ENCODE data around the gene DPP10.

The DPP10 gene

GRCh38 chr2:115199966-115200365, 757.5 kb downstream of the DPP10 start:
- CTCF ChIA-PET, result no interaction called here
- no peaks in the 10 kb centered on the region for H3K27me3 Mint-ChIP-seq
- H3K4me3 Mint-ChIP-seq, result no peak overlapping the region
- H3K36me3 Mint-ChIP-seq, result no peaks in the 10 kb centered on the region
- no peak overlapping the region for H3K27ac Mint-ChIP-seq
- H3K9me3 Mint-ChIP-seq, result peaks cover 4% of the 10 kb centered on the region
- H3K4me1 Mint-ChIP-seq, result no peaks in the 10 kb centered on the region
- no peak for DNase-seq

GRCh38 chr2:115201386-115201785, 758.9 kb downstream of the DPP10 start:
- DNase-seq, result no peak
- CTCF ChIA-PET, result no interaction called here
- H3K27ac Mint-ChIP-seq, result no peak overlapping the region
- no peaks in the 10 kb centered on the region for H3K27me3 Mint-ChIP-seq
- no peaks in the 10 kb centered on the region for H3K36me3 Mint-ChIP-seq
- peaks cover 5% of the 10 kb centered on the region for H3K9me3 Mint-ChIP-seq
- H3K4me1 Mint-ChIP-seq, result no peaks in the 10 kb centered on the region
- no peak overlapping the region for H3K4me3 Mint-ChIP-seq

- Mint-ChIP-seq H3K4me1 (no peaks in the 10 kb centered on the region), H3K36me3 (no peaks in the 10 kb centered on the region), H3K9me3 (peaks cover 2% of the 10 kb centered on the region), H3K27me3 (no peaks in the 10 kb centered on the region), H3K4me3 (no peak overlapping the region), H3K27ac (no peak overlapping the region)
- no peak for DNase-seq
- CTCF ChIA-PET, result no interaction called here
These were observed 766.2 kb downstream of the DPP10 start for GRCh38 chr2:115208493-115209164.

- no peaks in the 10 kb centered on the region for H3K4me1 Mint-ChIP-seq
- H3K36me3 Mint-ChIP-seq, result no peaks in the 10 kb centered on the region
- H3K27me3 Mint-ChIP-seq, result no peaks in the 10 kb centered on the region
- CTCF ChIA-PET, result no interaction called here
- no peak overlapping the region for H3K4me3 Mint-ChIP-seq
- H3K27ac Mint-ChIP-seq, result no peak overlapping the region
- no peak for DNase-seq
- peaks cover 2% of the 10 kb centered on the region for H3K9me3 Mint-ChIP-seq
These were observed 771.6 kb downstream of the DPP10 start for GRCh38 chr2:115214050-115214449.

GRCh38 chr2:115219296-115219695, 776.9 kb downstream of the DPP10 start:
- H3K27me3 Mint-ChIP-seq, result no peaks in the 10 kb centered on the region
- H3K9me3 Mint-ChIP-seq, result peaks cover 9% of the 10 kb centered on the region
- no peaks in the 10 kb centered on the region for H3K36me3 Mint-ChIP-seq
- H3K4me1 Mint-ChIP-seq, result no peaks in the 10 kb centered on the region
- no peak overlapping the region for H3K27ac Mint-ChIP-seq
- no peak overlapping the region for H3K4me3 Mint-ChIP-seq
- no peak for DNase-seq
- CTCF ChIA-PET, result no interaction called here

- CTCF ChIA-PET, result interaction anchor here (0.7 kb wide), 1 partner anchor 759 kb away, joined by 3 read pairs; no protein-coding TSS in a partner anchor
- Mint-ChIP-seq H3K4me3 (no peak overlapping the region), H3K27me3 (no peaks in the 10 kb centered on the region), H3K4me1 (no peaks in the 10 kb centered on the region), H3K27ac (no peak overlapping the region), H3K9me3 (peaks cover 5% of the 10 kb centered on the region), H3K36me3 (no peaks in the 10 kb centered on the region)
- no peak for DNase-seq
These were observed 791.7 kb downstream of the DPP10 start for GRCh38 chr2:115234186-115234585.

GRCh38 chr2:115234737-115235136, 792.3 kb downstream of the DPP10 start:
- Mint-ChIP-seq H3K4me1 (no peaks in the 10 kb centered on the region), H3K4me3 (no peak overlapping the region), H3K27me3 (no peaks in the 10 kb centered on the region), H3K36me3 (no peaks in the 10 kb centered on the region), H3K9me3 (peaks cover 8% of the 10 kb centered on the region), H3K27ac (no peak overlapping the region)
- DNase-seq, result no peak
- CTCF ChIA-PET, result interaction anchor here (0.7 kb wide), 1 partner anchor 760 kb away, joined by 3 read pairs; no protein-coding TSS in a partner anchor

- CTCF ChIA-PET, result no interaction called here
- no peak for DNase-seq
- Mint-ChIP-seq H3K4me3 (no peak overlapping the region), H3K4me1 (no peaks in the 10 kb centered on the region), H3K36me3 (no peaks in the 10 kb centered on the region), H3K9me3 (peaks cover 7% of the 10 kb centered on the region), H3K27ac (no peak overlapping the region), H3K27me3 (no peaks in the 10 kb centered on the region)
These were observed 805.6 kb downstream of the DPP10 start for GRCh38 chr2:115248066-115248465.

GRCh38 chr2:115277366-115277765, 834.9 kb downstream of the DPP10 start:
- CTCF ChIA-PET, result no interaction called here
- no peaks in the 10 kb centered on the region for H3K36me3 Mint-ChIP-seq
- H3K27ac Mint-ChIP-seq, result no peak overlapping the region
- no peaks in the 10 kb centered on the region for H3K4me1 Mint-ChIP-seq
- no peaks in the 10 kb centered on the region for H3K9me3 Mint-ChIP-seq
- no peaks in the 10 kb centered on the region for H3K27me3 Mint-ChIP-seq
- no peak overlapping the region for H3K4me3 Mint-ChIP-seq
- no peak for DNase-seq

GRCh38 chr2:115285416-115285815, 843.0 kb downstream of the DPP10 start:
- H3K27me3 Mint-ChIP-seq, result no peaks in the 10 kb centered on the region
- H3K4me3 Mint-ChIP-seq, result no peak overlapping the region
- DNase-seq, result no peak
- H3K9me3 Mint-ChIP-seq, result peaks cover 8% of the 10 kb centered on the region
- H3K4me1 Mint-ChIP-seq, result no peaks in the 10 kb centered on the region
- H3K27ac Mint-ChIP-seq, result no peak overlapping the region
- no peaks in the 10 kb centered on the region for H3K36me3 Mint-ChIP-seq
- CTCF ChIA-PET, result no interaction called here

GRCh38 chr2:115290478-115290877, 848.0 kb downstream of the DPP10 start:
- H3K27ac Mint-ChIP-seq, result no peak overlapping the region
- no peaks in the 10 kb centered on the region for H3K27me3 Mint-ChIP-seq
- peaks cover 8% of the 10 kb centered on the region for H3K9me3 Mint-ChIP-seq
- DNase-seq, result no peak
- H3K4me3 Mint-ChIP-seq, result no peak overlapping the region
- CTCF ChIA-PET, result no interaction called here
- no peaks in the 10 kb centered on the region for H3K36me3 Mint-ChIP-seq
- no peaks in the 10 kb centered on the region for H3K4me1 Mint-ChIP-seq

- Mint-ChIP-seq H3K36me3 (no peaks in the 10 kb centered on the region), H3K27me3 (no peaks in the 10 kb centered on the region), H3K9me3 (peaks cover 9% of the 10 kb centered on the region), H3K27ac (no peak overlapping the region), H3K4me3 (no peak overlapping the region), H3K4me1 (no peaks in the 10 kb centered on the region)
- no peak for DNase-seq
- CTCF ChIA-PET, result no interaction called here
These were observed 850.3 kb downstream of the DPP10 start for GRCh38 chr2:115292742-115293141.

- Mint-ChIP-seq H3K9me3 (peaks cover 6% of the 10 kb centered on the region), H3K27ac (no peak overlapping the region), H3K27me3 (no peaks in the 10 kb centered on the region), H3K36me3 (no peaks in the 10 kb centered on the region), H3K4me1 (no peaks in the 10 kb centered on the region), H3K4me3 (no peak overlapping the region)
- DNase-seq, result no peak
- CTCF ChIA-PET, result no interaction called here
These were observed 852.6 kb downstream of the DPP10 start for GRCh38 chr2:115294999-115295398.

GRCh38 chr2:115297056-115297455, 854.6 kb downstream of the DPP10 start:
- DNase-seq, result no peak
- Mint-ChIP-seq H3K27me3 (no peaks in the 10 kb centered on the region), H3K4me1 (no peaks in the 10 kb centered on the region), H3K4me3 (no peak overlapping the region), H3K9me3 (peaks cover 13% of the 10 kb centered on the region), H3K36me3 (no peaks in the 10 kb centered on the region), H3K27ac (no peak overlapping the region)
- CTCF ChIA-PET, result no interaction called here

- Mint-ChIP-seq H3K4me3 (no peak overlapping the region), H3K27me3 (no peaks in the 10 kb centered on the region), H3K27ac (no peak overlapping the region), H3K9me3 (peaks cover 14% of the 10 kb centered on the region), H3K36me3 (no peaks in the 10 kb centered on the region), H3K4me1 (no peaks in the 10 kb centered on the region)
- CTCF ChIA-PET, result no interaction called here
- DNase-seq, result no peak
These were observed 856.8 kb downstream of the DPP10 start for GRCh38 chr2:115299199-115299598.

- Mint-ChIP-seq H3K9me3 (peaks cover 17% of the 10 kb centered on the region), H3K27me3 (no peaks in the 10 kb centered on the region), H3K4me3 (no peak overlapping the region), H3K4me1 (no peaks in the 10 kb centered on the region), H3K27ac (no peak overlapping the region), H3K36me3 (no peaks in the 10 kb centered on the region)
- DNase-seq, result no peak
- CTCF ChIA-PET, result no interaction called here
These were observed 863.3 kb downstream of the DPP10 start for GRCh38 chr2:115305712-115306111.

Data from activated naive CD4-positive, alpha-beta T cell treated with anti-CD3 and anti-CD28 coated beads, Interleukin-2, amount 10 ng/mL, durations not matched to agents 7 days and 5 days (primary cell).